OCI-LY1 (cell line): ENCODE results near the gene OR10G3.

Source experiments
- CTCF ChIP-seq: fragments of 200-600 bp; sonication (generic), shearing (Covaris generic); IDR thresholded peaks from 2 replicates; pipeline ENCODE4 v1.5.1; 2017; ENCODE audit warnings: mild to moderate bottlenecking, antibody characterized with exemption, low read length, moderate library complexity, mixed read lengths
- EZH2 ChIP-seq: fragments of 200-600 bp; sonication (generic), shearing (Covaris generic); IDR thresholded peaks from 2 replicates; pipeline ENCODE4 v1.8.0; 2017; ENCODE audit warnings: borderline replicate concordance, mixed run types, mild to moderate bottlenecking, antibody characterized with exemption, low read length, moderate library complexity, mixed read lengths

- TF ChIP-seq CTCF = no peak
- no peak for TF ChIP-seq EZH2
Measured at GRCh38 chr14:21612324-21612723, 32.4 kb upstream of the OR10G3 start.
